GM19099 (cell line): Measurements from ENCODE around the gene UPP2.

Source experiments
- POLR2A ChIP-seq: IDR thresholded peaks from 3 replicates; pipeline ENCODE4 v1.6.1; 2011; ENCODE audit warnings: low read depth; ENCODE audit not compliant: insufficient read length; ENCODE audit errors: extremely low read depth

The UPP2 gene

DNA sequence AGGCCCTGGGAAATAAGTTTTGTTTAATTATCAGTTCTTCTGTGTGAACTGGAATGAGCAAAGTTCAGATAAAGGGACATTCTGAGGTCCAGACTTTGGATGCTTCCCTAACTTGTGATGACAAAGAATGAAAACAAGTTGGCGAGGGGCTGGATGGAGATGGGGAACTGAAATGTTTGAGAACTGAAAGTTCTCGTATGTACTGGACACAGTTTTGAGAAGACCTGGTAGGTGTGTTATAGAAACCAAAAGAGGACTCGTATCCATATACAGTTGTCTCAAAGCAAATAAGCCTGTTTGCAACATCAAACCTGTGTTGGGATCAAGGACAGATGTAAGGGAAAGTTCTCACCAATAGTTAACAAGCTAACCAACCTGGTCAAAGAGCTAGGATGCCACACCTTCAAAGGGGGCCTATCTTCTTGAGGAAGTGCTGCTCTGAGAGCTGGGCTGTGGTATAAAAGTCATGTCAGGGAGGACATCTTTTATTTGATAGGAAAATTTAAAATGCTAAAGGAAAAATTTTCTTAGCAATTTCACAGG lies at the start of gene UPP2:
TSS of gene UPP2 (plus strand) at position 493 of the 543 bp plus-strand sequence. CDS start 188 bp downstream, outside the sequence.
- TF ChIP-seq POLR2A: no peak

DNA sequence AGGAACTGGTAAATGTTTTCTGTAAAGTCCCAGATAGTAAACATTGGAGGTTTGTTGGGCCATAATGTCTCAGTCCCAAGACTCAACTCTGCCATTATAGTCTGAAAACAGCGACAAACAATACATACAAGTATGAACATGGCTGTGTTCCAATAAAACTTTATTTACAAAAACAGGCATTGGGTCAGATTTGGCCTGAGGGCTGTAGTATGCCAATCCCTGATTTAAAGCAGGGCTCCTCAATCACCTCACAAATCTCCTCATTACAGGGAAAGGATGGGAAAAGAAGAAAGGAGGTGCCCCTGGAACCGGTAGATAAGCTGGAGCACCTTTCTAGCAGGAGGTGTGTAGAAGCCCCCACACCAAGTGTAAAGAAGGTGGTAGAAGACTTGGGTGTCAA lies 48.9 kb upstream of the UPP2 start:
- no peak for TF ChIP-seq POLR2A

- TF ChIP-seq POLR2A: no peak
Measured at GRCh38 chr2:158056875-158057274, 44.8 kb upstream of the UPP2 start.

DNA sequence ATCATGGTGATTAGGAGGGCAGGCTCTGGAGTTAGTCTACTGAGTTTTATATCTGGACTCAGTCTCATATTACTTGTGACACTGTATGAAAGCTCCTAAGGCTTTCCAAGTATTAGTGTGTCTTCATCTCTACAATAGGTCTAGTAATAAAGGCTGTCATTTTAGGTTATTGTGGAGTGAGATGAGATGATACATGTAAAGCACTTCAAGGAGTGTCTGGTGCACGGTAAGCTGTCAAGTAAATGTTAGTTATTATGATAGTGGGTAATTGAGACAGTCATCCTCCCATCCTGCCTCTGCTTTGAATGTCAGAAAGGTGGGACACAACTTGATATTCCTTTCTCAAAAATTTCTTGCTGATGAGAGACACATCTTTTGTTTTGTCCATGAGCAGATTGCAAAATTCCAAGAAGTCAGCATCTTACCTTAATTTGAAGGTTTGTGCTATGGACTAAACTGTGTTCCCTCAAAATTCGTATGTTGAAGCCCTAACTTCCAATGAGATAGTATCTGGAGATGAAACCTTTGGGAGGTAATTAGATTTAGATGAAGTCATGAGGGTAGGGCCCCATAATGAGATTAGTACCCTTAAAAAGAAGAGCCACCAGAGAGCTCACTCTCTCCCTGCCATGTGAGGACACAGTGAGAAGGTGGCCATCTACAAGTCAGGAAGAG lies 41.4 kb upstream of the UPP2 start:
- TF ChIP-seq POLR2A: no peak

DNA sequence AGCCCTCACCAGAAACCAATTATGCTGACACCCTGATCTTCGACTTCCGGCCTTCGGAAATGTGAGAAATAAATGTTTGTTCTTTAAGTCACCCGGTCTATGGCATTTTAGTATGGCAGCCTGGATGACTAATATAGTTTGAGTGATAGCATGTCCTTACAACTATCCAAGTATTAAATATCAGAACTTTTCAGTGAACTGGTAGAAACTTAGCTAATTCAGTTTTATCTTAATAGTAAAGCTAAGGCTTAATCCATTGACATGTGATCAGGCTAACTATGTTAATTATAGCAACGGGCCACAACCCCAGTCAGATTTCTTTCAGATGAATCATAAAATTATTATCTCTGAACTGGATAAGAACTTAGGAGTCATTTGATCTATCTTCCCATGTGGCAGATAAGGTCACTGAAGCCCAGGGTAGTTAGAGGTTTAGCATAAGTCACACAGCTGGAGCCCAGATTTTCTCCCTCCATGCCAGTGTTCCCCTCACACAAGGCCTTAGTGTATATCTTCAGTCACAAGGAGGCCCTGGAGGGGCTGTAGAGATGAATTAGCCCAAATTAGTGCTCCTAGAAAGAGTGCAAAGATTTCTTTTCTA lies 40.7 kb upstream of the UPP2 start:
- no peak for TF ChIP-seq POLR2A

DNA sequence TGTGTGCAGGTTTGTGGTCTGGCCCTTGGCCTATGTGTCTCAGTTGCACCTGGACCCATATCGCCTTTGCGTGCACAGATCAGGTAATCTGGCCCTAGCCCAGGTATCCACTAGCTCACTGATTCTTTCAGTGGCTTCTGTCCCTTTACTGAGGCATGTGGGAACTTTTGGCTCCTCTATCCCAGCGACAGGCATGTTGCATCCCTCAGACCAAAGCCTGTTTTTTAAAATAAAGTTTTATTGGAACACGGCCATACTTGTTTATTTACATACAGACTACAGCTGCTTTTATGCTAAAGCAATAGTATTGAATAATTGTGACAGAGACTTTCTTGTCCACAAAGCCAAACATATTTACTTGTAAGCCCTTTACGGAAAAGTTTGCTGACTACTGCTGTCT lies 39.9 kb upstream of the UPP2 start:
- no peak for TF ChIP-seq POLR2A

DNA sequence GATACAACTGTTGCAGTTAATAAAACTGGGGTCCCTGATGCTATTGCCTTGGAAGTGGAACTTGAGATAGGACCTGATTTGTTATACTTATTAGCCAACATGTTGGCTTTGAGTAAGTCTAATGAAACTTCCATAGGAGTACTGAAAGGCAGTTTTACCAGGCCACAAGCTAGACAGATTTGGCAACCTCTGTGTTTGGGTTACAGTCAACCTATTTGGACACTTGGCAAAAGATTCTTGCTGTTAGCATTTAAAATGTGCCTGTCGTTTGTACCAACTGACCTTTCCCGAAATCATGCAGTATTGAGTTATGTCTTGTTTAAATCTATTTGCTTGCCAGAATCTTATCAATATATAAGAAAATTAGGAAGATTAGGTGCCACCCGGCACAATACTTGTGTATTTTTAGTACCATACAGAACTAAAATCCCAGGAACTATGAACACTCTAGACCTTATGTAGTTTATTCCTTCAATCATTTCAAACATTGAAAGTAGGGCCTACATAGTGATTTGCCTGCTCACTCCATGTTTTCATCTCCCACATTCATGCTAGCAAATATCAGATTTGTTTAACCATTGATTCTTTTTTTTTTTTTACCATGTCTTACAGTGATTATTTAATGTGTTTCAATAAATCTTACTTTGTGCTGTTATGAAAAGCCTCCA lies 35.5 kb upstream of the UPP2 start:
- TF ChIP-seq POLR2A: no peak

GRCh38 chr2:158071018-158071417 lies 30.7 kb upstream of the UPP2 start:
- TF ChIP-seq POLR2A: no peak

DNA sequence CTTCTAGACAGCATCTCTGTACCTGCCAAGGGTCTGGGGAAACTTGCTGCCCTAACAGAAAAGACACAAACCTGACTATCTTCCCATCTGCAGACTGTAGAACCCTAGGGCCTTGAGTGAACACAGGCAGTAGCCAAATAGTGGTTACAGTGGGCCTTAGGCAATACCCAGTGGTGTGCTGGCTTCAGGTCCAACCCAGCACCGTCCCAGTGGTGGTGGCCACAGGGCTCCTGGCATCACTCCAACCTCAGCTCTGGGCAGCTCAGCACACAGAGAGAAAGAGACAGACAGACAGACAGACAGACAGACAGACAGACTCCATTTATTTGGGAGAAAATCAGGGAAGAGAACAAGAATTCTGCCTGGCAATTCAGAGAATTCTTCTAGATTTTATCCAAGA lies 29.3 kb upstream of the UPP2 start:
- TF ChIP-seq POLR2A: no peak

DNA sequence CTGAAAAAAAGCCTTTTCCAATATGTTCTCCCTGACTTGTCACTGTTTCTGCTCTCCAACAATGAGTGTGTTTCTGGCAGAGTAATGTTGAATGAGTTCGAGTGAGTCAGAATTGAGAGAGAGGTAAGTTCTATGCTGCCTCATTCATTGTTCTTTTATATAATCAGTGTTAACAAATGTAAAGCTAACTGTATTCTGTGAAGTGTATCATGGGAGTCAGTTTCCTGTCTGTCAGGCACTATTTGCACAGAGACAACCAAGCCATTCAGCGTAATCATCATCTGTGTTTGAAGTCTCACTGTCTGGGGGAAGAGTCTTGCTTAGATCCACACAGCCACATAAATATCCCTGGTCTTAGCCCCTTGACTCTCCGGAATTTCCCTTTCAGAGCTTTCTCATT lies 22.0 kb upstream of the UPP2 start:
- TF ChIP-seq POLR2A: no peak

- no peak for TF ChIP-seq POLR2A
Measured at GRCh38 chr2:158088093-158088492, 13.6 kb upstream of the UPP2 start.

- no peak for TF ChIP-seq POLR2A
Measured at GRCh38 chr2:158089322-158089721, 12.4 kb upstream of the UPP2 start.

DNA sequence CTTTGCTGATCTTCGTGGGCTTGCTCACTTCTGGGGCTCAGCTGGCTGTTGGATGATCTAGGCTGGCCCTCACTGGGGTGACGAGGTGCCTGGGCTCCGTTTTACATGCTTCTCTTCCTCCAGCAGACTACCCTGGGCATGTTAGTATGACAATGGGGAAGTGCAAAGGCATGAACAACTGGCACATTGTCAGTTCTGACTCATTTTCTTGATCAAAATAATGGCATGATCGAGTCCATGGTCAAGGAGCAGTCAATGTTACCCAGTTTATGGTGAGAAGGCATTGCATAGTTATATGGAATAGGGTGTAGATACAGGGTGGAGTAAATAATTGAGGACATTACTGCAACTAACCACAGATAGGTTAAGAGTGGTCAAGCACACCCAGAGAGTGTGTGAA lies 10.0 kb upstream of the UPP2 start:
- TF ChIP-seq POLR2A: no peak

DNA sequence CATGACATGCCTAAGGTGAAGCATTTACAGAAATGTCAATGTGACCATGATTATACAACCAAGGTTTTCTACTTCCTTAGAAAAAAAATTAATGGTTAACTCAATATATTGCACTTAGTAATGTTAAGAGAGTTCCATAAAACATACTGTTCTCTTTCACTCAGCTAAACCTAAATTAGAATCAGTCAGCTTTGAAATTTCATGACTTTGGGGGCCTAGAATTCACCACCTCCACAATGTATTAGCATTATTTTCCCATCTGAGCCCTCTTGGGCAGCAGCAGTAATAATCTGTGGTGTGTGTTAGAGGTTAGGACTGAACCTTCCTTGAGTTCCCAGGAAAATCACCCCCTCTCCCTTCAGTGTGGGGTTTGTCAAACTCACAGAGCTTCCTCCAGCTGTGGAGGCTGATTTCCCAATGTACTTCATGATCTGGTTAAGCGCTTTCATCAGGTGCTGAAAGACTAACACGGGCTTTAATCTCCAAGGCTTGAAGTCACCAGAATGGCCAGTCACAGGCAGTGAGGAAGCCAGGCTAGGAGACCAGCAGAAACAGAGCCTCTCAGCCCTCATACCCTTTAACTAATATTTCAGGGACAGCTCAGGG lies 7.1 kb upstream of the UPP2 start:
- no peak for TF ChIP-seq POLR2A

- TF ChIP-seq POLR2A: no peak
Measured at GRCh38 chr2:158095269-158095668, 6.4 kb upstream of the UPP2 start.
